WTC11 (cell line): ENCODE results near the gene DCTD.

Experiments
- ATF3 ChIP-seq: sonication (generic); formaldehyde crosslinking; conservative IDR thresholded peaks from 2 replicates; pipeline ENCODE4 v1.8.1; 2022; ENCODE audit warnings: mild to moderate bottlenecking, missing genetic modification reagents
- KAT7 ChIP-seq: sonication (generic); formaldehyde crosslinking; IDR thresholded peaks from 2 replicates; pipeline ENCODE4 v1.8.1; 2023; ENCODE audit warnings: missing genetic modification reagents, mild to moderate bottlenecking, borderline replicate concordance
- SP1 ChIP-seq: sonication (generic); formaldehyde crosslinking; conservative IDR thresholded peaks from 2 replicates; pipeline ENCODE4 v1.8.1; 2022; ENCODE audit warnings: missing genetic modification reagents
- ZNF138 ChIP-seq: sonication (generic); formaldehyde crosslinking; conservative IDR thresholded peaks from 2 replicates; pipeline ENCODE4 v1.8.1; 2022; ENCODE audit warnings: mild to moderate bottlenecking, moderate library complexity, missing genetic modification reagents
- ZNF219 ChIP-seq: sonication (generic); formaldehyde crosslinking; IDR thresholded peaks from 2 replicates; pipeline ENCODE4 v1.8.0; 2023; ENCODE audit warnings: missing genetic modification reagents, mild to moderate bottlenecking, borderline replicate concordance

- TF ChIP-seq KAT7 (CRISPR knock-in tag) (no peak), ZNF219 (CRISPR knock-in tag) (no peak), ZNF138 (CRISPR knock-in tag) (no peak), SP1 (CRISPR knock-in tag) (no peak), ATF3 (CRISPR knock-in tag) (no peak)
Measured at GRCh38 chr4:182873726-182874125, 43.5 kb downstream of the DCTD start.
